ENCODE data around the gene RAB27B.

GRCh38 chr18:54867131-54867530 lies 38.9 kb downstream of the RAB27B start:
- TF ChIP-seq BHLHE40 (IDR thresholded peaks at IDR 0.05; ENCODE audit: low read depth, low read length) = no peak
- no peak for TF ChIP-seq CTCF (IDR thresholded peaks at IDR 0.05)
- TF ChIP-seq POLR2AphosphoS2 (conservative IDR thresholded peaks at IDR 0.05; ENCODE audit: low read length) = no peak
- TF ChIP-seq USF2 (IDR thresholded peaks at IDR 0.05) = no peak
- no peak for TF ChIP-seq HDAC2 (IDR thresholded peaks at IDR 0.05)
- TF ChIP-seq POLR2A (IDR thresholded peaks at IDR 0.05; ENCODE audit: low read length) = no peak
- TF ChIP-seq MYC (IDR thresholded peaks at IDR 0.05; ENCODE audit: borderline replicate concordance, low read length) = no peak
- TF ChIP-seq REST (IDR thresholded peaks at IDR 0.05) = no peak

Measured in A549 (cell line).